Stomach (tissue), 4 donors: ENCODE measurements around the gene CNOT3.

Experiments
- CTCF ChIP-seq, 7 experiments: fragments of 450-650 bp in 4 of 7; fragments of 200-600 bp in 3 of 7; sonication (generic) in 3 of 7; IDR thresholded peaks; one replicate each; pipeline ENCODE4 v1.5.1; 2016 to 2019; ENCODE audit warnings: antibody characterized with exemption in 7 of 7, control low read depth in 2 of 7, mild to moderate bottlenecking in 1 of 7
- POLR2A ChIP-seq, 4 donors: fragments of 450-650 bp; IDR thresholded peaks; one replicate each; pipeline ENCODE4 v1.6.1; 2016; ENCODE audit warnings: antibody characterized with exemption in 4 of 4, control low read depth in 2 of 4, mild to moderate bottlenecking in 1 of 4, moderate library complexity in 1 of 4

- TF ChIP-seq CTCF (IDR thresholded peaks at IDR 0.05), result no peak
- no peak for TF ChIP-seq POLR2A (IDR thresholded peaks at IDR 0.05)
Measured at GRCh38 chr19:54104998-54105715, 32.4 kb upstream of the CNOT3 start.
